PFSK-1 (cell line): ENCODE results near the gene CCDC33.

Experiments
- POLR2AphosphoS5 ChIP-seq: IDR thresholded peaks from 2 replicates; pipeline ENCODE4 v1.6.1; 2012; ENCODE audit warnings: low read depth, mild to moderate bottlenecking, control low read depth, low read length, moderate library complexity
- REST ChIP-seq, 2 experiments: IDR thresholded peaks; 2 replicates each; pipeline versions ENCODE4 v1.6.1 to v1.8.0; 2011 to 2012; ENCODE audit warnings: low read depth in 2 of 2, low read length in 2 of 2, control low read depth in 1 of 2, inconsistent platforms in 1 of 2, mild to moderate bottlenecking in 1 of 2, moderate library complexity in 1 of 2; ENCODE audit not compliant: insufficient read depth in 1 of 2
- SIN3A ChIP-seq: IDR thresholded peaks from 2 replicates; pipeline ENCODE4 v1.6.1; 2012; ENCODE audit warnings: mild to moderate bottlenecking, low read length, moderate library complexity, borderline replicate concordance; ENCODE audit not compliant: insufficient read depth
- TAF1 ChIP-seq: IDR thresholded peaks from 2 replicates; pipeline ENCODE4 v1.6.1; 2012; ENCODE audit warnings: low read length, control low read depth, borderline replicate concordance; ENCODE audit not compliant: insufficient read depth

- TF ChIP-seq POLR2AphosphoS5: no peak
- TF ChIP-seq SIN3A: no peak
- no peak for TF ChIP-seq REST (IDR thresholded peaks at IDR 0.05; ENCODE audit: insufficient read depth in 1 of 2, low read depth in 2 of 2, low read length in 2 of 2)
- no peak for TF ChIP-seq TAF1
These were observed 17.2 kb downstream of the CCDC33 start for GRCh38 chr15:74253211-74253921.
